HL-60 (cell line): ENCODE results near the gene ZBTB8A.

Experiments
- SPI1 ChIP-seq: IDR thresholded peaks from 2 replicates; pipeline ENCODE4 v1.6.1; 2012; ENCODE audit warnings: low read depth, mild to moderate bottlenecking, borderline replicate concordance
- TF ChIP-seq, protein P1 (sequence below): IDR thresholded peaks from one replicate; pipeline ENCODE4 v1.5.1; 2011; ENCODE audit warnings: low read length, control low read depth, inconsistent platforms; ENCODE audit not compliant: insufficient read depth
- TF ChIP-seq, protein P2 (sequence below): IDR thresholded peaks from 2 replicates; pipeline ENCODE4 v1.6.1; 2012; ENCODE audit warnings: low read depth; ENCODE audit not compliant: insufficient replicate concordance

DNA sequence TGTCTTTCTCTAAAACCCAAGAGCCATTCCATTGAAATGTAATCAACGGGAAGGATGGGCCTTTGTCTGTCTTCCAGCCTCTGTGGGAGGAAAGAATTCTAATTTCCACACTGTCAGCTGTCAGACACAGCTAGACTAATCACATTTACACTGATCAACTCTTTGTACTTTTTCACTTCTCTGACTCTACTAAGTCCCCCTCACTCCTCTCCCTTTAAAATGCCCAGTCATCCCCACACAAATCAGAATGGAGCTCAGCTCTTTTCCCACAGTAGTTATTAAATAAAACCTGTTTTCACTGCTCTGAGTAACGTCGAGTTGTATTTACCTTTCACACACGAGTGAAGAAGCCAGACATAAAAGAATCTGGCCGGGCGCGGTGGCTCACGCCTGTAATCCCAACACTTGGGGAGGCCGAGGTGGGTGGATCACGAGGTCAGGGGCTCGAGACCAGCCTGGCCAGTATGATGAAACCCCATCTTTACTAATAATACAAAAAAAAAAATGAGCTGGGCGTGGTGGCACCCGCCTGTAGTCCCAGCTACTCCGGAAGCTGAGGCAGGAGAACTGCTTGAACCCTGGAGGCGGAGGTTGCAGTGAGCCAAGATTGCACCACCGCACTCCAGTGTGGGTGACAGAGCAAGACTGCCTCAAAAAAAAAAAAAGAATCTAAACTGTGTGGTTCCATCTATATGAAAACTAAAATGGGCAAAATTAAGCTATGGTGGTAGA lies 97.9 kb downstream of the ZBTB8A start:
- TF ChIP-seq, protein P1, sequence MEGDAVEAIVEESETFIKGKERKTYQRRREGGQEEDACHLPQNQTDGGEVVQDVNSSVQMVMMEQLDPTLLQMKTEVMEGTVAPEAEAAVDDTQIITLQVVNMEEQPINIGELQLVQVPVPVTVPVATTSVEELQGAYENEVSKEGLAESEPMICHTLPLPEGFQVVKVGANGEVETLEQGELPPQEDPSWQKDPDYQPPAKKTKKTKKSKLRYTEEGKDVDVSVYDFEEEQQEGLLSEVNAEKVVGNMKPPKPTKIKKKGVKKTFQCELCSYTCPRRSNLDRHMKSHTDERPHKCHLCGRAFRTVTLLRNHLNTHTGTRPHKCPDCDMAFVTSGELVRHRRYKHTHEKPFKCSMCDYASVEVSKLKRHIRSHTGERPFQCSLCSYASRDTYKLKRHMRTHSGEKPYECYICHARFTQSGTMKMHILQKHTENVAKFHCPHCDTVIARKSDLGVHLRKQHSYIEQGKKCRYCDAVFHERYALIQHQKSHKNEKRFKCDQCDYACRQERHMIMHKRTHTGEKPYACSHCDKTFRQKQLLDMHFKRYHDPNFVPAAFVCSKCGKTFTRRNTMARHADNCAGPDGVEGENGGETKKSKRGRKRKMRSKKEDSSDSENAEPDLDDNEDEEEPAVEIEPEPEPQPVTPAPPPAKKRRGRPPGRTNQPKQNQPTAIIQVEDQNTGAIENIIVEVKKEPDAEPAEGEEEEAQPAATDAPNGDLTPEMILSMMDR: no peak
- no peak for TF ChIP-seq SPI1
- TF ChIP-seq, protein P2, sequence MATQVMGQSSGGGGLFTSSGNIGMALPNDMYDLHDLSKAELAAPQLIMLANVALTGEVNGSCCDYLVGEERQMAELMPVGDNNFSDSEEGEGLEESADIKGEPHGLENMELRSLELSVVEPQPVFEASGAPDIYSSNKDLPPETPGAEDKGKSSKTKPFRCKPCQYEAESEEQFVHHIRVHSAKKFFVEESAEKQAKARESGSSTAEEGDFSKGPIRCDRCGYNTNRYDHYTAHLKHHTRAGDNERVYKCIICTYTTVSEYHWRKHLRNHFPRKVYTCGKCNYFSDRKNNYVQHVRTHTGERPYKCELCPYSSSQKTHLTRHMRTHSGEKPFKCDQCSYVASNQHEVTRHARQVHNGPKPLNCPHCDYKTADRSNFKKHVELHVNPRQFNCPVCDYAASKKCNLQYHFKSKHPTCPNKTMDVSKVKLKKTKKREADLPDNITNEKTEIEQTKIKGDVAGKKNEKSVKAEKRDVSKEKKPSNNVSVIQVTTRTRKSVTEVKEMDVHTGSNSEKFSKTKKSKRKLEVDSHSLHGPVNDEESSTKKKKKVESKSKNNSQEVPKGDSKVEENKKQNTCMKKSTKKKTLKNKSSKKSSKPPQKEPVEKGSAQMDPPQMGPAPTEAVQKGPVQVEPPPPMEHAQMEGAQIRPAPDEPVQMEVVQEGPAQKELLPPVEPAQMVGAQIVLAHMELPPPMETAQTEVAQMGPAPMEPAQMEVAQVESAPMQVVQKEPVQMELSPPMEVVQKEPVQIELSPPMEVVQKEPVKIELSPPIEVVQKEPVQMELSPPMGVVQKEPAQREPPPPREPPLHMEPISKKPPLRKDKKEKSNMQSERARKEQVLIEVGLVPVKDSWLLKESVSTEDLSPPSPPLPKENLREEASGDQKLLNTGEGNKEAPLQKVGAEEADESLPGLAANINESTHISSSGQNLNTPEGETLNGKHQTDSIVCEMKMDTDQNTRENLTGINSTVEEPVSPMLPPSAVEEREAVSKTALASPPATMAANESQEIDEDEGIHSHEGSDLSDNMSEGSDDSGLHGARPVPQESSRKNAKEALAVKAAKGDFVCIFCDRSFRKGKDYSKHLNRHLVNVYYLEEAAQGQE: no peak
